HG03039 (cell line): ENCODE results near the gene CLEC16A.

Source experiments
- ATAC-seq: cut with Tn5 transposase; IDR thresholded peaks from one replicate; pipeline ENCODE4 v1.9.1; 2021; ENCODE audit warnings: mild to moderate bottlenecking, moderate library complexity; ENCODE audit not compliant: unreplicated experiment

The CLEC16A gene, protein sequence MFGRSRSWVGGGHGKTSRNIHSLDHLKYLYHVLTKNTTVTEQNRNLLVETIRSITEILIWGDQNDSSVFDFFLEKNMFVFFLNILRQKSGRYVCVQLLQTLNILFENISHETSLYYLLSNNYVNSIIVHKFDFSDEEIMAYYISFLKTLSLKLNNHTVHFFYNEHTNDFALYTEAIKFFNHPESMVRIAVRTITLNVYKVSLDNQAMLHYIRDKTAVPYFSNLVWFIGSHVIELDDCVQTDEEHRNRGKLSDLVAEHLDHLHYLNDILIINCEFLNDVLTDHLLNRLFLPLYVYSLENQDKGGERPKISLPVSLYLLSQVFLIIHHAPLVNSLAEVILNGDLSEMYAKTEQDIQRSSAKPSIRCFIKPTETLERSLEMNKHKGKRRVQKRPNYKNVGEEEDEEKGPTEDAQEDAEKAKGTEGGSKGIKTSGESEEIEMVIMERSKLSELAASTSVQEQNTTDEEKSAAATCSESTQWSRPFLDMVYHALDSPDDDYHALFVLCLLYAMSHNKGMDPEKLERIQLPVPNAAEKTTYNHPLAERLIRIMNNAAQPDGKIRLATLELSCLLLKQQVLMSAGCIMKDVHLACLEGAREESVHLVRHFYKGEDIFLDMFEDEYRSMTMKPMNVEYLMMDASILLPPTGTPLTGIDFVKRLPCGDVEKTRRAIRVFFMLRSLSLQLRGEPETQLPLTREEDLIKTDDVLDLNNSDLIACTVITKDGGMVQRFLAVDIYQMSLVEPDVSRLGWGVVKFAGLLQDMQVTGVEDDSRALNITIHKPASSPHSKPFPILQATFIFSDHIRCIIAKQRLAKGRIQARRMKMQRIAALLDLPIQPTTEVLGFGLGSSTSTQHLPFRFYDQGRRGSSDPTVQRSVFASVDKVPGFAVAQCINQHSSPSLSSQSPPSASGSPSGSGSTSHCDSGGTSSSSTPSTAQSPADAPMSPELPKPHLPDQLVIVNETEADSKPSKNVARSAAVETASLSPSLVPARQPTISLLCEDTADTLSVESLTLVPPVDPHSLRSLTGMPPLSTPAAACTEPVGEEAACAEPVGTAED

DNA sequence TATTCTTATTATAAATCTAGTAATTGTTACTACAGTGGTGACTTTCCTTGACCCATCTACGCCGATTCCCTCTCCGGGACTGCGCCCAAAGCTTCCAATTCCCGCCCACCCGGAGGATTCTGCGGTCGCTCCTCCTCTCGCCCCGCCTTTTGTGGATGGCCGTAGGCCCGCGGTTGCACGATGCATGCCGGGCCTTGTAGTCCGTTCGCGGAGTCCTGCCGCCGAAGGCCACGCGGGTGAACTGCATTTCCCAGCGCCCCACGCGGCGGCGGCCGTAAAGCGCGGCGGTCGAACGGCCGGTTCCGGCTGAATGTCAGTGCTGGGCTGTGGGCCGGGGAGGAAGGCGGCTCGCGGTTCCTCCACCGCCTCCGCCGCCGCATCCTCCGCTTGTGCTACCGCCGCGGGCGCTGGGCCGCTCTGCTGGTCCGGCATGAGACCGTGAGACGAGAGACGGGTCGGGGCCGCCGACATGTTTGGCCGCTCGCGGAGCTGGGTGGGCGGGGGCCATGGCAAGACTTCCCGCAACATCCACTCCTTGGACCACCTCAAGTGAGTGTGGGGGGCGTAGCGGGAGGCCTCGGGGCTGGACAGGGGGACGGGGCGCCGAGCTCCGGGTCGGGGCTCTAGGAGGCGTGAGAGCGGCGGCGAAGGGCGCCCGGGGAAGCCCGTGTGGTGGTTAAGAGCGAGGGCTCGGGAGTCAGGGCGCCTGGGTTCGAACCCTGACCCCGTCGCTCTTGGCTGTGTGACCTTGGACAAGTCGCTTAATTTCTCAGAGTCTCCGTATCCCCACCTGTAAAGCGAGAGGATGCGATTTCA is at the start of gene CLEC16A:
CLEC16A (plus strand) TSS at position 316 of the 816 bp plus-strand sequence; CDS start at position 470, 154 bp downstream.
- peak; percentile 52 for ATAC-seq

DNA sequence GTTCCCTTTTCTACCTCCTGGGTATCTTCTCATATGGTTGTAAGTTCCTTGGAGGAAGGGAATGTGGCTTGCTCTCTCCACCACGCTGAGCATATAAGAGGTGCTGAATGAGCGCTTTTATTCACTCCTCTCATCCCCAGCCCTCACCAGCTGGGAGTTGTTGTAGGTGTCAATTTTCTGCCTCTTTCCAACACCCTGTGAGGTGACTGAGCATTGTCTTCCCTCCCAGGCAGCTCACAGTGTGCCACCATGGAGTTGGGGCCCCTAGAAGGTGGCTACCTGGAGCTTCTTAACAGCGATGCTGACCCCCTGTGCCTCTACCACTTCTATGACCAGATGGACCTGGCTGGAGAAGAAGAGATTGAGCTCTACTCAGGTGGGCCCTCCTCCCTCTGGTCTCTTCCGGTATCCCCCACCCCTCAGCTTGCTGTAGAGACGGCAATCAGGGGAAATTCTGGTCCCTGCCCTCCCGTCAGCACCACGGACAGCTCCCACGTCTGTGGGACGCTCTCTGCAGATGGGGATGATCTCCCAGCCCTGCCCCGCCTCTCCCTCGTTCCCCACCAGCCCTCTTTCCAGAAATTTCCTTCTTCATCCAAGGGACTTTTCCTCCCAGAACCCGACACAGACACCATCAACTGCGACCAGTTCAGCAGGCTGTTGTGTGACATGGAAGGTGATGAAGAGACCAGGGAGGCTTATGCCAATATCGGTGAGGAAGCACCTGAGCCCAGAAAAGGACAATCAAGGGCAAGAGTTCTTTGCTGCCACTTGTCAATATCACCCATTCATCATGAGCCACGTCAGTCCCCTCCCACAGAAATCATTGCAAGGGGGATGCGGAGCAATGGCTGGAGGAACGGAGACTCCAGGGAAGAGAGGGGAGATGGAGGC is 49.1 kb upstream of the CLEC16A start:
- ATAC-seq, result no peak

DNA sequence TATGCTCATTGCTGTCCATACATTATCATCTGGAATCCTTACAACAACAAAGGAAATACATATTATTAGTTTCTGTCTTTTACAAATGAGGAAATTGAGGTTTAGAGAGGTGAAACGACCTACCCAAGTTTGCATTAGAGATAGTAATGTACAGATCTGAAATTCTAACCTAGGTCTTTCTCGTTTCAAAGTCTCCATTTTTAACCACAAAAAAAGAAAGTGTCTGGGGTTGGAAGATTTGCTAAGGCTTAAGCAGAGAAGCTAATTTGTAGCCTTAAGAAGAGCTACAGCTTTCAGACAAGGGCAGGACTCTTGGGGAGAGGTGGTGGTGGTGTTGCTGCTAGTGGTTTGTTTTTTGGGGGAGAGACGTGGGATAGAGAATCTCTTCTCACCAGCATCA is 48.2 kb upstream of the CLEC16A start:
- no peak for ATAC-seq

DNA sequence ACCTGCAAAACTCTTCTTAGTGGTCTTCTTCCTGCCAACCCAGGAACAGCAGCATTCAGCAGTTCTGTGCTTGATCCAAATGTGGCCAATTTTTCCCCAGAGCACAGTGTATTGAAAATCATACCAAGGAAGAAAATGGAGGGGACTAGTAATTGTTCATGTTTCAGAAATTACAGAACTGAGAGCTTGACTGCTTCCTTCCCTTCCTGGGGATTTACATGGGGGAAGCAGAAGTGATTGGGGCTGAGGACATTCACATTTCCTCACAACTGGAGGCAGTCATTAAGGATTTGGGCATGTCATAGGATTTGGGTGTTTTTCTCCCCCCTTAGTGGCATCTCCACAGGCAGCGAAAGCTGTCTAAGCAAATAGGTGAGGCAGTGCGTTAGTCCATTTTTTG is 47.6 kb upstream of the CLEC16A start:
- no peak for ATAC-seq

DNA sequence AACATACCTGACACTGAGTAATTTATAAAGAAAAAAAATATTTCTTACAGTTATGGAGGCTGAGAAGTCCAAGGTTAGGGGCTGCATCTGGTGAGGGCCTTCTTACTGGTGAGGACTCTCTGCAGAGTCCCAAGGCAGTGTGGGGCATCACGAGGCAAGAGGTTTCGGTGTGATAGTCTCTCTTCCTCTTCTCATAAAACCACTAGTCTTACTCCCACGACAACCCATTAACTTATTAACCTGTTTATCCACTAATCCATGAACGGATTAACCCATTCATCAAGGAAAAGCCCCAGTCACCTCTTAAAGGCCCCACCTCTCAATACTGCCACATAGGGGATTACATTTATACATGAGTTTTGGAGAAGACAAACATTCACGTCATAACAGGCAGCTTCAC is 47.2 kb upstream of the CLEC16A start:
- no peak for ATAC-seq

DNA sequence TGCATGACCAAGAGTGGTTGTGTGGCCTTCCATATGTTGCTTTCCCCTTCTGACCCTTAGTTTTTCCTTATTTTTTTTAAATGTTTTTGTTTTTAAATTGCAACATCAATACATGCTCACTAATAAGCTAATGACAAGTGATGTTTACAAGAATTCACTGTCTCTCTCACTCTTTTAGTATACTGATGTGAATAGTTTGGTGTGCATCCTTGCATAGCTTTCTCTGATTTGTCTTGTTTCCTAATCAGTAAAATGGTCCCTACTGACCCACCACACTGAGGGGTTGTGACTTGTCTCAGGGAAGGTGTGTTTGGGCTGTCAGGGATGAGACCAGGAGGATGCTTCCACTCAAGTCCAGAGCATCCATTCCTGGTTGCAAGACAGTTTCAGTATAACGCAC is 41.4 kb upstream of the CLEC16A start:
- no peak for ATAC-seq

DNA sequence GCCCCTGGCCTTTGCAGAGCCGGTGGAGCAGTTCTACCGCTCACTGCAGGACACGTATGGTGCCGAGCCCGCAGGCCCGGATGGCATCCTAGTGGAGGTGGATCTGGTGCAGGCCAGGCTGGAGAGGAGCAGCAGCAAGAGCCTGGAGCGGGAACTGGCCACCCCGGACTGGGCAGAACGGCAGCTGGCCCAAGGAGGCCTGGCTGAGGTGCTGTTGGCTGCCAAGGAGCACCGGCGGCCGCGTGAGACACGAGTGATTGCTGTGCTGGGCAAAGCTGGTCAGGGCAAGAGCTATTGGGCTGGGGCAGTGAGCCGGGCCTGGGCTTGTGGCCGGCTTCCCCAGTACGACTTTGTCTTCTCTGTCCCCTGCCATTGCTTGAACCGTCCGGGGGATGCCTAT is 37.9 kb upstream of the CLEC16A start:
- ATAC-seq, result no peak

DNA sequence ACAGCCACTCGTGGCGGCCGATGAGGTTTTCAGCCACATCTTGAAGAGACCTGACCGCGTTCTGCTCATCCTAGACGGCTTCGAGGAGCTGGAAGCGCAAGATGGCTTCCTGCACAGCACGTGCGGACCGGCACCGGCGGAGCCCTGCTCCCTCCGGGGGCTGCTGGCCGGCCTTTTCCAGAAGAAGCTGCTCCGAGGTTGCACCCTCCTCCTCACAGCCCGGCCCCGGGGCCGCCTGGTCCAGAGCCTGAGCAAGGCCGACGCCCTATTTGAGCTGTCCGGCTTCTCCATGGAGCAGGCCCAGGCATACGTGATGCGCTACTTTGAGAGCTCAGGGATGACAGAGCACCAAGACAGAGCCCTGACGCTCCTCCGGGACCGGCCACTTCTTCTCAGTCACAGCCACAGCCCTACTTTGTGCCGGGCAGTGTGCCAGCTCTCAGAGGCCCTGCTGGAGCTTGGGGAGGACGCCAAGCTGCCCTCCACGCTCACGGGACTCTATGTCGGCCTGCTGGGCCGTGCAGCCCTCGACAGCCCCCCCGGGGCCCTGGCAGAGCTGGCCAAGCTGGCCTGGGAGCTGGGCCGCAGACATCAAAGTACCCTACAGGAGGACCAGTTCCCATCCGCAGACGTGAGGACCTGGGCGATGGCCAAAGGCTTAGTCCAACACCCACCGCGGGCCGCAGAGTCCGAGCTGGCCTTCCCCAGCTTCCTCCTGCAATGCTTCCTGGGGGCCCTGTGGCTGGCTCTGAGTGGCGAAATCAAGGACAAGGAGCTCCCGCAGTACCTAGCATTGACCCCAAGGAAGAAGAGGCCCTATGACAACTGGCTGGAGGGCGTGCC is 37.2 kb upstream of the CLEC16A start:
- no peak for ATAC-seq

DNA sequence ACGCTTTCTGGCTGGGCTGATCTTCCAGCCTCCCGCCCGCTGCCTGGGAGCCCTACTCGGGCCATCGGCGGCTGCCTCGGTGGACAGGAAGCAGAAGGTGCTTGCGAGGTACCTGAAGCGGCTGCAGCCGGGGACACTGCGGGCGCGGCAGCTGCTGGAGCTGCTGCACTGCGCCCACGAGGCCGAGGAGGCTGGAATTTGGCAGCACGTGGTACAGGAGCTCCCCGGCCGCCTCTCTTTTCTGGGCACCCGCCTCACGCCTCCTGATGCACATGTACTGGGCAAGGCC is 36.7 kb upstream of the CLEC16A start:
- ATAC-seq, result no peak

DNA sequence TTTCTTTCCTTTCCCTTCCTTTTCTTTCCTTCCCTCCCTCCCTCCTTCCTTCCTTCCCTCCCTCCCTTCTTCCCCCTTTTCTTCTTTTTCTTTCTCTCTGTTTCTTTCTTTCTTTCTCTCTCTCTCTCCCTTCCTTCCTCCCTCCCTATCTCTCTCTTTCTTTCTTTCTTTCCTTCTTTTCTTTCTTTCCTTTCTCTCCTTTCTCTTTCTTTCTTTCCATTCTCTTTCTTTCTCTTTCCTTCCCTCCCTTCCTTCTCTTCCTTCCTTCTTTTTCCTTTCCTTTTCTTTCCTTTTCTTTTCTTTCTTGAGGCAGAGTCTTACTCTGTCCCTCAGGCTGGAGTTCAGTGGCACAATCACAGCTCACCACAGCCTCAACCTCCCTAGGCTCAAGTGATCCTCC is 33.1 kb upstream of the CLEC16A start:
- ATAC-seq, result no peak

DNA sequence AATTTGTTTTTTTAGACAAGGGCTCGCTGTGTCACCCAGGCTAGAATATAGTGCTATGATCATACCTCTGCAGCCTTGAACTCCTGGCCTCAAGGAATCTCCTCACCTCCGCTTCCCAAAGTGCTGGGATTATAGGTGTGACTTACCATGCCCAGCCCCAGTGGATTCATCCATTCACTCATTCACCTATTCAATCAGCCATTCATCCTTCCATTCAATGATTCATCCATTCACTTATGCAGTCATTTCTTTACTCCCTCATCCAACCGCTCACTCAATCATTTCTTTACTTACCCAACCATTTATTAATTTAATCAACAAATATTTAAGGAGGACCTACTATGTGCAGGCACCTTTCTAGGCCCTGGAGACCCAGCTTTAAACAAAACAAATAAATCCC is 27.8 kb upstream of the CLEC16A start:
- no peak for ATAC-seq

DNA sequence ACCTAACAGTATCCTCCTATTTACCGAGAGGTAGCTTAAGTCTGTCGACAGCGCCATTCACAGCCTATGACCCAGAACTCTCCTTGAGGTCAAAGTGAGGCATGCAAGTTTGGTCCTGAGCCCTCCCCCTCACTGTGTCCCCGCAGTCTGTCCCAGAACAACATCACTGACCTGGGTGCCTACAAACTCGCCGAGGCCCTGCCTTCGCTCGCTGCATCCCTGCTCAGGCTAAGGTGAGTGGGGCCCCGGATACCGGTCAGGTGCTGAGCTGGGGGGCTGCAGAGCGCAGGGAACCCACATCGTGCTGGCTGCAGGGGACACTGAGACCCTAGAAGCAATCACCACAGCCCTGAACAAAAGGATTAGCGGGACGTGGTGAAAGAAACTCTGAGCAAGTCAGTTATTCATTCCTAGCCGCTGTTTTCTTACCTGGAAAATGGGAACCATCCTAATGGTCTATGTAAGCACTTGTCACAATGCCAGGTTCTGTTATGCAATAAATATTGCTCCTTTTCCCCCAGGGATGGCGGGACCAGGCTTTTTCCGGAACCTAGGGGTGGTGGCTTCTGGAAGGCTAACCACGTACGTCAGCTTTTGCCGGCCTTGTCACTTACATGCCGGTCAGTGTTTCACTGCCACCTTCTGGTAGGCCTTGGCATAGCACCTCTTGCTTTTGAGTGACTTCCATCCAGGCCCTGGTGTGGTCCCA is 25.9 kb upstream of the CLEC16A start:
- ATAC-seq, result peak; percentile 67

DNA sequence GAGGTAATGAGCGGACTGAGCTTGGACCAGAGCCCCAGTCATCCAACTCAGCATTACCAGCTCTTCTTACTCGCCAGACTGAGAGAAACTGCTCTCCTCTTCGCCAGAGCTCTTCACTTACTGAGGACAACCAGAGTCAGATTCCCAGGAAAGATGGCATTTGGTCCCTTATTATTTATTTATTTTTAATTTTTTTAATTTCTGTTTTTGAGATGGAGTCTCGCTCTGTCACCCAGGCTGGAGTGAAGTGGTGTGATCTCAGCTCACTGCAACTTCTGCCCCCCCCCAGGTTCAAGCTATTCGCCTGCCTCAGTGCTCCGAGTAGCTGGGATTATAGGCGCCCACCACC is 25.4 kb upstream of the CLEC16A start:
- no peak for ATAC-seq

DNA sequence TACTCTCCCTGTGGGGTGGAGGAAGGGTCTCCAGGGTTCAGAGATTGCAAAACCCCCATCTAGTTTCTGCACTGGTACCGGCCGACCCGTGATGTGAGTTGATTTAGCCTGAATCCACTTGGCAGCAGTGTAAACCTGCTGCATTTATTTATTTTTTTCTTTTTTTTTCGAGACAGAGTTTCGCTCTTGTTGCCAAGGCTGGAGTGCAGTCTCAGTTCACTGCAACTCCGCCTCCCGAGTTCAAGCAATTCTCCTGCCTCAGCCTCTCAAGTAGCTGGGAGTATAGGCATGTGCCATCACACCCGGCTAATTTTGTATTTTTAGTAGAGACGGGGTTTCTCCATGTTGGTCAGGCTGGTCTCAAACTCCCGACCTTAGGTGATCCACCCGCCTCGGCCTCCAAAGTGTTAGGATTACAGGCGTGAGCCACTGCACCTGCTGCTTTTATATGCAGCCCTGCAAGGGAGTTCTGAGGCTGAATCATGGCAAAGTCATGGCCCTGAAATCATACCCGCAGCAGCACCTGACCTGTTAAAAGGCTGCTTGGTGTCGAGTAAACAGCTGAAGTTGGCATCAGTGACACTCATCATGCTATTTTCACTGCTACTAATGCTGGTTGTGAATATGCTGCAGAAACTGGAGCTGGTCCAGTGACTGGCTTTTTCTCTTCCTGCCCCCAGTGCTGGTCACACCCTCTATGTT is 23.5 kb upstream of the CLEC16A start:
- no peak for ATAC-seq

DNA sequence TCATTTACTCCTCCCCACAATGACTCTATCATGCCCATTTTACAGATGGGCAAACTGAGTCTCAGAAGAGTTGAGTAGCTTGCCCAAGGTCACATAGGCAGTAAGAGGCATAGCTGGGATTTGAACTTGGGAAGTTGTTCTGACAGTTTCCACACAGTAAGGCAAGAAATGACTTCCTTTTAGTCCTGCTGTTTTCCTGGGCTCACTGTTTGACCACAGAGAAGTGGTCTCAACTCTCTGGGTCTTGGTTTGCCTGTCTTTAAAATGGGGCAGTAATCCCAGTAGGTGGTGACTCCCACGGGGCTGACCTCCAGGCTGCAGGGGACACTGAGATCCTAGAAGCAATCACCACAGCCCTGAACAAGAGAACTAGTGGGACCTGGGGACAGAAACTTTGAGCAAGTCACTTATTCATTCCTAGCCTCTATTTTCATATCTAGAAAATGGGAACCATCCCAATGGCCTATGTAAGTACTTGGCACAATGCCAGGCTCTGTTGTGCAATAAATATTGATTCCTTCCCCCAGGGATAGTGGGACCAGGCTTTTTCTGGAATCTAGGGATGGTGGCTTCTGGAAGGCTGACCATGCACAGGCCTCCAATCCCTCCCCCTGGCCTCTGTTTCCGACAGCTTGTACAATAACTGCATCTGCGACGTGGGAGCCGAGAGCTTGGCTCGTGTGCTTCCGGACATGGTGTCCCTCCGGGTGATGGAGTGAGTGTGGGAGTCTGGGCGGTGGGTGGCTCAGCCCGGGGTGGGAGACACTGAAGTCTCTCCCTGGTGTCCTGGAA is 22.6 kb upstream of the CLEC16A start:
- no peak for ATAC-seq

DNA sequence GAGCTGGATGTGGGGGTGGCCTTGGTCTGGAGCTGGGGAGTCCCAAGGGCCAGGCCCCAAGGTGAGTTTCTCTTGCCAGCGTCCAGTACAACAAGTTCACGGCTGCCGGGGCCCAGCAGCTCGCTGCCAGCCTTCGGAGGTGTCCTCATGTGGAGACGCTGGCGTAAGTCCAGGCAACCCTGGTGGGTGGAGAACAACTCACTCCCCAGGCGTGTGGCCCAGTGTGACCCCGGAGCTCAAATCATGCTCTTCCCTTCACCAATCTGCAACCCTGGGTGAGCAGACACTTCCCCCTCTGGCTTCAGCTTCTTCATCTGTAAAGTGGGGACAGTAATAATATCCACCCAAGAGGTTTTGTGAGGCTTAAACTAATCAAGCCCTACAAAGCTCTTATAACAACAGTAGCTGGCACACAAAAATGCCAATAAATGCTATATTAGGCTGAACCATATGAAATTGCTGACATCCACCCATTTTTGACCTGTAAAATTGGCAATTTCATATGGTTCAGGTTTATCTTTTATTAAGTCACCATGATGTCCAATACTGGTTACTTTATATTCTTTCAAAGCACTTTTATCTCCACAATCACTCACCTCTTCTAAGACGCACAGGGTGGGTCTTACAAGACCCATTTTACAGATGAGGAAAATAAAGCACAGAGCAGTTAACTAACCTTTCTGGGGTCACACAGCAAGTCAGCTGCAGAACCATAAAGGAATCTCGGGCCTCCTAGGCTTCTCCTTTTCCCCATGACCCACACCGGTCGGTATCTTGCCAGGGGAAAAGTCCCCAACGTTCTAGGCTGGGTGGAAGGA is 21.8 kb upstream of the CLEC16A start:
- ATAC-seq, result no peak
